ENCODE data around the gene AGBL1. TPM values are rescaled to one million over a fixed set of nuclear protein-coding genes. Genes with fewer than 3 reads are reported as not detected.
"Not testable (repeated sequence)": the region's sequence is repeated elsewhere in the genome, so short reads cannot be mapped to it uniquely, and the experiment has no call there.

The AGBL1 gene
- total RNA-seq, 1 donor from 2014 or later = not detected

GRCh38 chr15:87042619-87043018 lies 962.9 kb downstream of the AGBL1 start:
- DNase-seq (ENCODE audit: low read depth, low spot score) = not testable (repeated sequence)

GRCh38 chr15:87045746-87046145 lies 966.1 kb downstream of the AGBL1 start:
- no peak for DNase-seq (ENCODE audit: low read depth, low spot score)

- DNase-seq (ENCODE audit: low read depth, low spot score) = no peak
Measured at GRCh38 chr15:87047203-87047965, 967.7 kb downstream of the AGBL1 start.
